Transverse colon (tissue), 4 donors: ENCODE measurements around the gene VENTX.

ENCODE experiments used
- CTCF ChIP-seq, 5 experiments: fragments of 200-600 bp in 3 of 5; fragments of 450-650 bp in 2 of 5; sonication (generic) in 3 of 5; IDR thresholded peaks; 1 replicate in 2 of 5; 2 replicates in 3 of 5; pipeline ENCODE4 v1.5.1; 2016 to 2017; ENCODE audit warnings: antibody characterized with exemption in 5 of 5, inconsistent platforms in 3 of 5, mild to moderate bottlenecking in 2 of 5, moderate library complexity in 1 of 5
- POLR2A ChIP-seq: fragments of 450-650 bp; IDR thresholded peaks from one replicate; pipeline ENCODE4 v1.6.1; 2016; ENCODE audit warnings: antibody characterized with exemption, mild to moderate bottlenecking, moderate library complexity
- POLR2AphosphoS5 ChIP-seq, 3 donors: sonication (generic); formaldehyde crosslinking; IDR thresholded peaks; one replicate each; pipeline ENCODE4 v1.6.1; 2016; ENCODE audit warnings: antibody characterized with exemption in 3 of 3

DNA sequence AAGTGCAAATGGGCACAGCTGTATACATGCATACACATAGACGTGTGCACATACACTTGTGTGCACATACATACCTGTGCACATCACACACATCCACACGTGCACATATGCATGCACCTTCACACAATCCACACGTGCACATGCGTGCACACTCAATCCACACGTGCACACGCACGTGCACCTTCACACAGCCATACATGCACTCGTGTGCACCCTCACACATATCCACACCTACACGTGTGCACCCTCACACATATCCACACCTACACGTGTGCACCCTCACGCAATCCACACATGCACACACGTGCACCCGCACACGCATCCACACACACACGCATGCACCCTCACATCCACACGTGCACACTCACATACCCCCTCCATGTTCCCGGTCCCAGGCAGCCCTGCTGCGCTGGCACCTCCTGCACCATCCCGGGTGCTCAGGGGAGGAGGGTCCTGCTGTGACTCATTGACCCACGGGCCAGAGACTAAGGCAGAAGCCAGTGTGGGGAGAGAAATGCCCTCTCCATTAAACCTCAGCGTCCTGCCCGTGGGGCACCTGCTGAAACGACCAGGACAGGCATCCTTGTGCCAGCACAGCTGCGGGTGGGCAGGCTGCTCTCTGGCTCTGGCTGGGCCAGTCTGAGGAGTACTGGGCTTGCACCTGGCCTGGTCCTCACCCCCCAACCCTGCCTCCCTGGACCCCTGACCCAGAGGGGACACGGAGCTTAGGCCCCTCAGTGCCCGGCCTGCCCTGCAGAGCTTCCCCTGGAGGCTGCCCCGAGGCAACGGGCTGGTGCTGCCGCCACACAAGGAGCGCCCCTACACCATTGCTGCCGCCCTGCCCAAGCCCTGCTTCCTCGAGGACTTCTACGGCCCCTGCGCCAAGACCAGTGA lies 25.4 kb upstream of the VENTX start:
- TF ChIP-seq CTCF (IDR thresholded peaks at IDR 0.05) = no peak
- no peak for TF ChIP-seq POLR2A
- no peak for TF ChIP-seq POLR2AphosphoS5 (IDR thresholded peaks at IDR 0.05)
